H1 (cell line): ENCODE data around the gene SYNGR4.

Experiments
- ATF2 ChIP-seq: IDR thresholded peaks from 2 replicates; pipeline ENCODE4 v1.6.1; 2012; ENCODE audit warnings: low read length, inconsistent platforms
- CHD2 ChIP-seq: IDR thresholded peaks from 2 replicates; pipeline ENCODE4 v1.6.1; 2012; ENCODE audit warnings: low read length, improper control_type of control experiment
- CTCF ChIP-seq, 3 experiments: IDR thresholded peaks; 1 replicate in 2 of 3; 2 replicates in 1 of 3; pipeline versions ENCODE4 v1.5.1 to v1.6.1; 2011; ENCODE audit warnings: low read length in 3 of 3, mild to moderate bottlenecking in 3 of 3, inconsistent platforms in 2 of 3, low read depth in 1 of 3, moderate library complexity in 1 of 3; ENCODE audit not compliant: insufficient read depth in 1 of 3; ENCODE audit errors: control extremely low read depth in 1 of 3
- EZH2 ChIP-seq: fragments of 200-600 bp; sonication (generic); IDR thresholded peaks from 2 replicates; pipeline ENCODE4 v1.7.1; 2012; ENCODE audit warnings: low read depth, mild to moderate bottlenecking, moderate library complexity, low read length, inconsistent platforms; ENCODE audit not compliant: severe bottlenecking
- POLR2A ChIP-seq, 2 experiments: IDR thresholded peaks; 1 replicate in 1 of 2; 2 replicates in 1 of 2; pipeline ENCODE4 v1.6.1; 2011; ENCODE audit warnings: low read depth in 2 of 2, low read length in 2 of 2, mild to moderate bottlenecking in 2 of 2; ENCODE audit errors: control extremely low read depth in 1 of 2
- POLR2AphosphoS5 ChIP-seq: IDR thresholded peaks from 2 replicates; pipeline ENCODE4 v1.6.1; 2011; ENCODE audit warnings: low read depth, low read length
- SIRT6 ChIP-seq: IDR thresholded peaks from one replicate; pipeline ENCODE4 v1.7.1; 2012; ENCODE audit warnings: low read length, inconsistent platforms
- TCF12 ChIP-seq: IDR thresholded peaks from 2 replicates; pipeline ENCODE4 v1.6.1; 2011; ENCODE audit warnings: low read depth, mild to moderate bottlenecking, low read length

GRCh38 chr19:48379058-48379457 is 14.9 kb downstream of the SYNGR4 start:
- TF ChIP-seq CTCF (IDR thresholded peaks at IDR 0.05; ENCODE audit: control extremely low read depth in 1 of 3, insufficient read depth in 1 of 3, low read depth in 1 of 3, low read length in 3 of 3) (no peak), TCF12 (no peak), ATF2 (no peak), POLR2A (IDR thresholded peaks at IDR 0.05; ENCODE audit: control extremely low read depth in 1 of 2, low read depth in 2 of 2, low read length in 2 of 2) (no peak), CHD2 (no peak), SIRT6 (no peak), EZH2 (no peak), POLR2AphosphoS5 (no peak)
